ENCODE measurements around the gene MEIS1.

MEIS1 gene

DNA sequence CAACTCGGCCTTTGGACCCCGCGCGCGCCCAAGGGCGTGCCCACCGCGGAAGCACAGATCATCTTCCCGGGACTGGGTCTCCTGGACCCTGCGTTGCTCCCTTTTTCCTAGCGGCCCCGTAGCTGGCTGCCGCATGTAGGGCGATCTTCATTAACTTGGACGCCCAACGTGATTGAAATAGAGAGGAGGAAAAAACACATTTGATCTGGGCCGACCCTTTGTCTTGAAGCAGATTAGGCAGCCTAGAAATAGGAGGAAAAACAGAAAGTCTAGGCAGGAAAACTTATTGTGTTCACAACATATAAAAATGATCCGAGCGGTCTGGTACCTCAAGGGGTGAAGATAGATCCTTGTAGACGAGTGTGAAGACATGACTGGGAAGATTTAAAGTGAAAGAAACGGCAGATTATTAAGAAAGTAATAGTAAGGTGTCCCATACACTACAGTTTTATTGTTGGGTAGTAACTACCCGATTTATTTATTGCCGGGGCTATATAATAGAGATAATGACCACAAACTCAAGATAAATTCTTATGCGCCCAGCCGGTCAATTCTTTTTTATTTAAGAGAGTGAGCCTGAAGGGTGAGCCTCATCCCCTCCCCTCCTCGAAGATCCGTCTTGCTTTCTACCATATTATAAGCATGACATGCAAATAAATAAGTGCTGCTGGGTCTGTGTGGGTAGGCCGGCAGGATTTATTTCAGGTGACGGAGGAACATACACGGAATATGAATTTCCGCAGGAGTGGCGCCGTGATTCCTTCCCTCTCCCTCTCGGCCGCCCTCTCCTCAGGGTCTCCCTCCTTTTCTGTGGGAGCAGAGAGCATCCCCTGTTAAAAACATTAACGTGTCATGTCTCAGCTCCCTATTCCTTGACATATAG, 147.4 kb downstream of the MEIS1 start:
- DNase-seq (ENCODE audit: low read depth) = no peak

DNA sequence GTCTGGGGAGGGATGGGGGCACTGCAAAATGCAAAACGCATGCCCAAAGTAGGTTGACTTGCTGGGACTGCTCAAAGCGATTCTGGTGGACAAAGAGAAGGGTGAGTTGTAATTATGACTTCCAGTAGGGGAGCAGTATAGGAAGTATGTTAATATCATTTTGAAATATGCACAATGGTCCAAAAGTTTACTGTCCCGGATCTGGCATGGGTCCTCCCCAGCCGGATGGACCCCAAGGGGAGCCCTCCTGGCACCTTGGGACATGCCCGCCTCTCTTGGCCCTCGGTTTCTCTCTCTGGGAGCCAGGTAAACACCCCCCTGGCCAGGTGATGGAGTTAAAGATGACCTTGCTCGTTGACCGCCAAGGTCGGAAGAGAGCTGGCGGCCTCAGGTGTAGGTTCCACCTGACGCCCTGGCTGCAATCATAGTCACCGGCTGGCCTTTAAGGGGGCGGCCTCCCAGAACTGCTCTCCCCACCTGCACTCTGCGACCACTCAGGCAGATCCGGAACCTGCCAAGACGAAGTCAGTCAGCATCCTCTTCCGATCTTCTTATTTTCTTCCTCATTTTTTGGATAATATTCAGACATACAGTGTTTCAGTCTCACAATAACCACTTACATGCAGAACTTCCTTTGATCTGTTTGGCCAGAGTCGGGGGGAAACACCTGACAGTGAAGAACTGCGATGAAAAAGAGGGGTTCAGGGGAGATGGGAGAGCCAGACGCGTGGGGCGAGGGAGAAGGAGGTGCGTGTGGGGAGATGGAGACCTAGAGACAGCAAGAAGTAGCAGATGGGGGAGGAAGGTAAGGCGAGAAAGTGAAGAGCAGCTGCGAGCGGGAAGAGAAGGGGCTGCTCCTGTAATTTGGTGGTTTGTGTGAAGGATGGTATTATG, 148.3 kb downstream of the MEIS1 start:
- DNase-seq (ENCODE audit: low read depth) = no peak

DNA sequence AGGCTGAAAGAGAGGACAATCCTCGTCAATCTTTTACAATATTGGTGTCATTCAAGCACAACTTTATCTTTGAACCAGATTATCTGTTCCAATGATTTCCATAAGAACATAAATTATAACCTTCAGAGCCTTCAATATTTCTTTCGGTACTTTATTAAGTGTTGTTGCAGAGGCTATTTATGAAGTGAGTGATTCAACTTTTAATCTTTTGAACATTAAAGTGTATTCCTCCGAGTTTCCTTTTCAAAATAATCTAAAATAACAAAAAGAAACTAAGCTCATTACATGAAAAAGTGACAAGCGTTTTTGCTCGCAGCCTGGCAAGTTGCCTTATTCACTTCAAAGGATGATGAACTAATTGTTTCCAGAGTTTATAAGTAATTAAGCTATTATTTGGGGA, 149.0 kb downstream of the MEIS1 start:
- DNase-seq (ENCODE audit: low read depth) = no peak

DNA sequence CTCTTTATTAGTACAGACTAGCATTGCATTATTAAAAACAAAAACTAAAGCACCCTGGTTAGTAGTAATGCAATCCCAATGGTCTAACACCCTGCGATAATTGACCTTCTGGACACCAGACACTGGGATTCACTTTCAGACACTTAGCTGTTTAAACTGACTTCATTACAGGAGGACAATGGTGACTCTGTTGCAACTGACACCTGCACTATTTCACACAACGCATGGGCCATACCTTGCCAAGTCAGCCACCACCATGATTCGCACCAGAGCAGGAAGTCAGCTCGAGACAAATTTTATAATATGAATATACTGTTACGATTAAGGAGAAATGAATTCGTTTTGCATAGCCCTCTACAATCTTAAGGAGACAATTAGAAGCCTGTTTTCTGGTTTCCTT, 150.7 kb downstream of the MEIS1 start:
- DNase-seq (ENCODE audit: low read depth) = no peak

DNA sequence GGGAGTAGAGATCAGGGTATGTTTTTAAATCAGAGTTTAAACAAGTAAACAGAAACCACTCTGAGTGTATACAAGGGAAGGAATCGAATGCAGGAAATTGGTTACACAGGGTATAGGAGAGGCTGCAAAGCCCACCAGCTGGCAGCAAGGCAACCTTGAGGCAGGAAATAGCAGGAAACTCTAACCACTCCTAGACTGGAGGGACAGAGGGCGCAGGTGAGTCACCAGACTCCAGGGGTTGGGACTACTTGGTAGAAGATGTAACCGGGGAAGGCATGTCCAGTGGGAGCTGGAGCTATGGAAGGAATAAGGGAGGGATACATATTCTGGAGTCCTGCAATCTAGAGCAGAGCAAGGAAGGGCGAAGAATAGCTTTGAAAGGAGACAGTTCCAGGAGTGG, 152.3 kb downstream of the MEIS1 start:
- no peak for DNase-seq (ENCODE audit: low read depth)

DNA sequence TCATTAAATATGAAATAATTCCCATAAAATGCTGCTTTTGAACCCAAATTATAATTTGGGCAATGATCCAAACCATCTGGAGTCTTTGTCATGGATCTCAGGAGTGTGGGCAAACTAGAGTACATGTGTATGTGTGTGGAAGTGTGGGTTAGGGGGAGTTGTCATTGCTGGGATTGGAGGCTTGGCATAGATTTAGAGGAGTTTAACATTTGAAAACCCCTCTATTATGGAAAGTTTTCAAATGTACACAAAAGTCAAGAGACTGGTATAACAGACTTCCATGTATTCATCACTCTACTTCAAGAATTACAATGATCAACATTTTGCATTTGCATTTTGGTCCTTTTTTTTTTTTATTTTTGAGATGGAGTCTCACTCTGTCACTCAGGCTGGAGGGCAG, 159.1 kb downstream of the MEIS1 start:
- no peak for DNase-seq (ENCODE audit: low read depth)

DNA sequence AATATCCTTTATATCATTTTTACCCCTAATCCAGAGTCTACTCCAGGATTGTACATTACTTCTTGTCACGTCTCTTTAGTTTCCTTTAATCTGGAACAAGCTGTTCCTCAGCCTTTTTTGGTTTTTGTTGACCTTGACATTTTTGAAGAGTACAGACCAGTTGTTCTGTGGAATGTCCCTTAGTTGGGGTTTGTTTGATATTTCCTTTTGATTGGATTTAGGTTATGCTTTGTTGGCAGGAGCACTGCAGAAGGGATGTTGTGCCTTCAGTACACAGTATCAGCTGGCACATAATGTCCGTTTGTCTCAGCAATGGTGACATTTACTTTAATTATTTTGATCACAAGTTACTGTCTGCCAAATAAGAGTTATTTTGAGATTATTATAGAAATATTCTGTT, 160.6 kb downstream of the MEIS1 start:
- no peak for DNase-seq (ENCODE audit: low read depth)

DNA sequence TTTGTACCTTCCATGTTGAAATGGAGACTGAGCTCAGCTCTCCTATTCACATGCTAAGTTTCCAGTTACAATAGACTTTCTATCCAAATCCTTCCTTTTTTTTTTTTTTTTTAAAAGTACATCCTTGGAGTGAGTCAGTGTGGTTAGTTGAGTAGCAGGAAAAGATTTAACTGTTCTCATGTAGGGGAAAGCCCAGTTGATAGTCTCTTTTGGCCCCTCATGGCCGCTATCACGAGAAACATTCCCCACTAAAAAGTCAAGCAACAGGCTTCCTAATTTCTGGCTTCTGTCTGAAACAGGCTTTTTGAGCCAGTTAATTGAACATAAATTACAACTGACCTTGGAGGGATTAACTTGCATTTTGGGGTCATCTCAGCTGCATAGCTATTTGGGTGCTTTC, 161.3 kb downstream of the MEIS1 start:
- no peak for DNase-seq (ENCODE audit: low read depth)

DNA sequence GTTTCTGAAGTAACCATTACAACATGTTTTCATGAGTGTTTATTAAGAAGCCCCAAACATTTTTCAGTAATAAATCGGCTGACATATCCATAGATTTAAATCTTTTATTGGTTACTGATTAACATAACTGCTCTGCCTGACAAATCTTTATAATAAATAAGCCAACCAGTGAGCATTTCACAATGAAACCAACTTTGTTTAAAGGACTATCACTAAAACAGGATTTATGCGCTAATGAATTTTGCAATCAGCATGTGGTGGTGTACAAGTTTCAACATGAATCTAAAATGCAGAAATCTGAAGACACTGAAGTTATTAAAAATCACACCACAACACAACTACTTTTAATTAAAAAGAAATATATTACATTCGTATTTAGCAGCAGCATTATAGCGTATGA, 166.7 kb downstream of the MEIS1 start:
- no peak for DNase-seq (ENCODE audit: low read depth)

DNA sequence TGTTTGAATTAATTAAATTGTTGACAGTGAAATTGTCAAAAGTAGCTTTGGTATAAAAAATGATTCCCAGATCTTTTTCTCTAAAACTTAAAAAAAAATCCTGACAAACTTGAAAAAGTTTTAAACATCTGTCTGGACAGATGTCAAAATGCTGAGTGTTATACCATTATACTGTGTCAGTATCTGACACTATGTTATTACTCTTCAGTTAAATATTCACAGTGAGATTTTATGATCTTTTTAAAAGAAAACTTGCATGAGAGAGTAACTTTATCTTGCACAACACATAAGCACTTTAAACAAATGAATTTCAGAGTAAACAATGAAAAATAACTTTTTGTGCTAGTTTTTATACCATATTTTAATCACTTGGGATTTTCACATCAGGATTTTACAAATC, 167.4 kb downstream of the MEIS1 start:
- DNase-seq (ENCODE audit: low read depth) = no peak

DNA sequence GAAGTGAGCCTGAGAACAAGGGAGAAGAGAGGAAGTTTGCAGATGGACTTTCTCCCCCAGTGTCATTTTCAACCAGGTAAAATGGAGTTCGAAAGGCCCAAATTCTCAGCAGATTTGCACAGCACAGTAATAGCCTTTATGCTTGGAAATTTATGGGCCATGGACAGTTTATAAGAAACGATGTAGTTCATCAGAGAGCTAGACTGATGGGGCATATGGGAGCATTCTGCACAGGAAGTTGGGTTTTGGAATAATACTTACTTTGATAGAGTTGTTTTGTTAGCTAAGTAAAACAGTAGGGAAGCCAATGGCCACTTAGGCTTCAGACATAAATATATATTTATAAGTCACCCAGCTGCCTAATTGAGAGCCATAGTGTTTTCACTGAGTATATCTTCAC, 169.4 kb downstream of the MEIS1 start:
- no peak for DNase-seq (ENCODE audit: low read depth)

DNA sequence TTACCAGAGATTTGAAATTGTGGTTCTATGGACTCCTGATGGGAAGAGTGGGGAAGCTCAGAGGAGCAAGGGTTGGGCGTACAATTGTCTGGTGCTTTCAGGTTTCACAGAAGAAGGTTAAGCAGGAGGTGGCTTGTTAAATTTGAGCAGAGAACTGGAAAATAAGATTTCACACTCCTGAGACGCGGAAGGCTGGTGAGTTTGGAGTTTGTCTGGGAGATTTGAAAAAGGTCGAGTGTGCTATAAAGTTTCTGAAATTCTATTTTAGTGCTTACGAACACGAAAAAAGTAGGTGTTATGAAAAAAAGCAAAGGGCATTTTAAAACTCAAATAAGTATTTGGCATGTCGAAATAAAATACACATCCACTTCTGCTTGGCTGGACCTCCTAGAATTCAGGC, 170.1 kb downstream of the MEIS1 start:
- DNase-seq (ENCODE audit: low read depth) = no peak

DNA sequence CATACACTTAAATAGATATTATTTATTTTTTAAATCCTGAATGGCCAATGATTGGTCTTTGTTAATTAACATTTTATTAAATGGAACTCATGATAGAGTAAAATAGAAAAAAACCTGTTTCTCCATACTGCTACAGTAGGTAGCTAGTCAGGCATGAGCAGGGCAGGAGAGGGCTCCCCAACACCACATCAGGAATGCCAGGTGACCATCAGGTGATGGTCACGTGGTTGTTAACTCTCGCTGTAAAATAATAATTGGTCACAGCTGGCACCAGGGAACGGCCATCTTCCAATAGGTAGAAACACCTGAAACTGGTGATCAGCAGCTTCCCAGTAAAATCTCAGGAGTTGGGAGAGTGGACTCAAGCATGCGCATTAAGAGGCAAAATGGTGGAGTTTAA, 172.2 kb downstream of the MEIS1 start:
- no peak for DNase-seq (ENCODE audit: low read depth)
